CD14-positive monocyte (primary cell): ENCODE measurements around the gene PRRT3. TPM values are rescaled to one million over a fixed set of nuclear protein-coding genes. Genes with fewer than 3 reads are reported as not detected.
"Not testable (repeated sequence)": the region's sequence is repeated elsewhere in the genome, so short reads cannot be mapped to it uniquely, and the experiment has no call there.

Experiments
- DNase-seq, 3 donors: peaks; one replicate each; pipeline ENCODE4 v3.0.0-alpha.2; 2011 to 2022
- H2AFZ ChIP-seq: 2 replicates; pipeline ENCODE4 v1.6.0; 2012; ENCODE audit warnings: mild to moderate bottlenecking, low read depth, low read length, inconsistent platforms; ENCODE audit not compliant: insufficient read depth, poor library complexity, severe bottlenecking
- H3K27ac ChIP-seq, 2 donors: 1 replicate in 1 of 2; 2 replicates in 1 of 2; pipeline ENCODE4 v1.5.1; 2012 to 2013; ENCODE audit warnings: low read length in 2 of 2, control low read depth in 1 of 2, inconsistent platforms in 1 of 2, low read depth in 1 of 2, mild to moderate bottlenecking in 1 of 2
- H3K27me3 ChIP-seq, 2 donors: one replicate each; pipeline versions ENCODE4 v1.6.0 to v1.6.1; 2011 to 2013; ENCODE audit warnings: low read length in 2 of 2; ENCODE audit not compliant: control insufficient read depth in 2 of 2, insufficient read depth in 2 of 2
- H3K36me3 ChIP-seq, 2 donors: replicated peaks in 1 of 2; 1 replicate in 1 of 2; 2 replicates in 1 of 2; pipeline versions ENCODE4 v1.5.1 to v1.6.1; 2012 to 2013; ENCODE audit warnings: low read length in 2 of 2, control low read depth in 1 of 2, inconsistent platforms in 1 of 2, mild to moderate bottlenecking in 1 of 2; ENCODE audit not compliant: insufficient read depth in 2 of 2, control insufficient read depth in 1 of 2
- H3K4me1 ChIP-seq, 2 donors: 1 replicate in 1 of 2; 2 replicates in 1 of 2; pipeline versions ENCODE4 v1.5.1 to v1.6.1; 2012 to 2013; ENCODE audit warnings: low read length in 2 of 2, control low read depth in 1 of 2, inconsistent platforms in 1 of 2, mild to moderate bottlenecking in 1 of 2, moderate library complexity in 1 of 2; ENCODE audit not compliant: insufficient read depth in 2 of 2, control insufficient read depth in 1 of 2
- H3K4me2 ChIP-seq: replicated peaks from 2 replicates; pipeline ENCODE3; 2012; ENCODE audit warnings: low read length, moderate library complexity, mild to moderate bottlenecking; ENCODE audit not compliant: poor library complexity, severe bottlenecking; ENCODE audit errors: extremely low read depth
- H3K4me3 ChIP-seq, 3 experiments: fragments of 200-600 bp in 1 of 3; sonication (generic) in 1 of 3; replicated peaks in 1 of 3; 1 replicate in 2 of 3; 2 replicates in 1 of 3; pipeline ENCODE4 v1.5.1; 2011 to 2013; ENCODE audit warnings: low read length in 3 of 3, mild to moderate bottlenecking in 3 of 3, control low read depth in 2 of 3, low read depth in 2 of 3, inconsistent platforms in 1 of 3, moderate library complexity in 1 of 3
- H3K79me2 ChIP-seq: 2 replicates; pipeline ENCODE4 v1.6.0; 2012; ENCODE audit warnings: mild to moderate bottlenecking, control low read depth, inconsistent platforms, low read length, moderate library complexity; ENCODE audit not compliant: insufficient read depth
- H3K9ac ChIP-seq: 2 replicates; pipeline ENCODE4 v1.6.0; 2017; ENCODE audit warnings: low read length, mild to moderate bottlenecking; ENCODE audit not compliant: insufficient read depth, poor library complexity, severe bottlenecking
- H3K9me3 ChIP-seq, 2 donors: replicated peaks in 1 of 2; 1 replicate in 1 of 2; 2 replicates in 1 of 2; pipeline versions ENCODE4 v1.5.1 to v1.6.1; 2012 to 2013; ENCODE audit warnings: low read length in 2 of 2, control low read depth in 1 of 2; ENCODE audit not compliant: control insufficient read depth in 1 of 2, insufficient read depth in 1 of 2
- H4K20me1 ChIP-seq: 2 replicates; pipeline ENCODE4 v1.6.0; 2012; ENCODE audit warnings: mild to moderate bottlenecking, low read length, control low read depth, moderate library complexity; ENCODE audit not compliant: insufficient read depth
- H3K27ac Mint-ChIP-seq, 7 donors: one replicate each; pipeline ENCODE4 v1.8.0; 2020; ENCODE audit warnings: mild to moderate bottlenecking in 7 of 7, mixed read lengths in 7 of 7, moderate library complexity in 6 of 7, inconsistent platforms in 2 of 7
- H3K27me3 Mint-ChIP-seq, 3 donors: one replicate each; pipeline ENCODE4 v1.8.0; 2021 to 2022; ENCODE audit warnings: low read depth in 3 of 3, mild to moderate bottlenecking in 3 of 3, mixed read lengths in 3 of 3, moderate library complexity in 3 of 3, inconsistent platforms in 1 of 3
- H3K36me3 Mint-ChIP-seq, 2 donors: one replicate each; pipeline ENCODE4 v1.8.0; 2020; ENCODE audit warnings: mixed read lengths in 2 of 2, inconsistent platforms in 1 of 2, mild to moderate bottlenecking in 1 of 2
- H3K4me1 Mint-ChIP-seq: one replicate; pipeline ENCODE4 v1.8.0; 2020; ENCODE audit warnings: mild to moderate bottlenecking, mixed read lengths
- H3K4me3 Mint-ChIP-seq, 2 donors: one replicate each; pipeline ENCODE4 v1.8.0; 2020; ENCODE audit warnings: mild to moderate bottlenecking in 2 of 2, mixed read lengths in 2 of 2, moderate library complexity in 1 of 2
- H3K9me3 Mint-ChIP-seq, 7 donors: one replicate each; pipeline ENCODE4 v1.8.0; 2020 to 2022; ENCODE audit warnings: mixed read lengths in 7 of 7, mild to moderate bottlenecking in 6 of 7, moderate library complexity in 6 of 7, inconsistent platforms in 2 of 7
- CTCF ChIP-seq: fragments of 200-600 bp; IDR thresholded peaks from one replicate; pipeline ENCODE4 v1.8.0; 2022; ENCODE audit warnings: antibody characterized with exemption, mild to moderate bottlenecking
- WGBS: methylation state at CpG from one replicate; pipeline ENCODE4 v1.1.5; 2013; ENCODE audit warnings: missing lambda C conversion rate; ENCODE audit not compliant: insufficient coverage; 5-methylcytosine and 5-hydroxymethylcytosine counted together
- intact Hi-C, 2 donors: fragments of 100-400 bp; cut with micrococcal nuclease; formaldehyde crosslinking; loops; one replicate each; pipeline versions ENCODE4 v1.15.0 to v1.15.1; 2023
- polyA plus RNA-seq, 3 donors: library from polyadenylated mRNA; depleted of rRNA in 1 of 3; unstranded in 2 of 3; stranded (reverse) in 1 of 3; fragments of 300-500 nt in 2 of 3; fragments of >200 nt in 1 of 3; fragmentation: Illumina TruSeq in 2 of 3; gene quantifications; 1 replicate in 2 of 3; 2 replicates in 1 of 3; pipeline ENCODE4 v1.2.3, GENCODE V29; 2012 to 2021

PRRT3 gene
- polyA plus RNA-seq, 3 donors: 0.11 to 0.57 (median 0.31) TPM

GRCh38 chr3:9897408-9898372 lies 54.5 kb downstream of the PRRT3 start:
- H3K36me3 ChIP-seq: peaks cover 9 to 16% of the 10 kb centered on the region in 2 donors
- H3K27me3 ChIP-seq: no peaks in the 10 kb centered on the region
- intact Hi-C loops: no loop called here
- no peak overlapping the region for H3K4me2 ChIP-seq
- peaks cover 8% of the 10 kb centered on the region for H3K79me2 ChIP-seq
- no peak overlapping the region for H3K4me3 Mint-ChIP-seq
- no peak for TF ChIP-seq CTCF
- H3K9me3 Mint-ChIP-seq: no peaks in the 10 kb centered on the region
- peaks cover 7 to 9% of the 10 kb centered on the region in 2 donors for H3K4me1 ChIP-seq
- H3K9me3 ChIP-seq: no peaks in the 10 kb centered on the region
- H4K20me1 ChIP-seq: peaks cover 7% of the 10 kb centered on the region
- WGBS: 56% methylated on average over 3 of the region's 4 CpGs
- H3K4me3 ChIP-seq: no peak overlapping the region
- peaks cover 0 to 2% (median 0%) of the 10 kb centered on the region in 3 donors for H3K27me3 Mint-ChIP-seq
- no peak overlapping the region for H3K27ac ChIP-seq
- no peak for DNase-seq
- no peak overlapping the region for H3K9ac ChIP-seq
- H3K27ac Mint-ChIP-seq: peak overlapping the region; percentile 21 to 76 (median 31)
- H3K4me1 Mint-ChIP-seq: peaks cover 46% of the 10 kb centered on the region
- H3K36me3 Mint-ChIP-seq: peaks cover 19 to 21% of the 10 kb centered on the region in 2 donors
- no peak overlapping the region for H2AFZ ChIP-seq

GRCh38 chr3:9896755-9897407 lies 55.3 kb downstream of the PRRT3 start:
- WGBS: 100% methylated on average over 2 of the region's 10 CpGs
- H3K9ac ChIP-seq: not testable (repeated sequence)
- H3K4me1 Mint-ChIP-seq: peaks cover 41% of the 10 kb centered on the region

GRCh38 chr3:9895715-9896114 lies 56.5 kb downstream of the PRRT3 start:
- H3K27ac ChIP-seq, H3K9me3 Mint-ChIP-seq, H3K9ac ChIP-seq, intact Hi-C loops, H4K20me1 ChIP-seq, H3K27me3 ChIP-seq, H3K4me2 ChIP-seq, H2AFZ ChIP-seq, H3K4me3 ChIP-seq, H3K9me3 ChIP-seq, H3K4me3 Mint-ChIP-seq, H3K27me3 Mint-ChIP-seq, DNase-seq: not testable (repeated sequence)
- Mint-ChIP-seq H3K36me3 (peaks cover 24 to 28% of the 10 kb centered on the region in 2 donors), H3K27ac (peak overlapping the region in 1 of 7 donors; percentile 5), H3K4me1 (peaks cover 44% of the 10 kb centered on the region)
- 98% methylated on average over 3 of the region's 3 CpGs for WGBS
- Histone ChIP-seq H3K4me1 (peaks cover 8 to 10% of the 10 kb centered on the region in 2 donors), H3K36me3 (peaks cover 10 to 21% of the 10 kb centered on the region in 2 donors), H3K79me2 (peaks cover 27% of the 10 kb centered on the region)

More at GRCh38 chr3:9896755-9897407, 55.3 kb downstream of the PRRT3 start:
- Histone ChIP-seq H3K36me3 (peaks cover 10 to 21% of the 10 kb centered on the region in 2 donors), H3K79me2 (peaks cover 16% of the 10 kb centered on the region)
- H3K4me3 ChIP-seq, H3K4me3 Mint-ChIP-seq, H3K4me2 ChIP-seq, H3K27ac ChIP-seq, H3K4me1 ChIP-seq, intact Hi-C loops, H3K9me3 ChIP-seq, H3K27me3 ChIP-seq, H4K20me1 ChIP-seq, H3K9me3 Mint-ChIP-seq, DNase-seq, H3K27me3 Mint-ChIP-seq, H2AFZ ChIP-seq: not testable (repeated sequence)
- Mint-ChIP-seq H3K27ac (peak overlapping the region in 6 of 7 donors; percentile 37 to 76 (median 62)), H3K36me3 (peaks cover 24 to 28% of the 10 kb centered on the region in 2 donors)
